Endometrial microvascular endothelial cells (primary cell): ENCODE results near the gene HOXC10. TPM values are rescaled to one million over a fixed set of nuclear protein-coding genes. Genes with fewer than 3 reads are reported as not detected.

Experiments
- in situ Hi-C: cut with HindIII; loops from 2 replicates; pipeline ENCODE4 v1.10.0; 2017; ENCODE audit warnings: low sequenced_read_pairs, low pct_unique_long_range_greater_than_20kb; ENCODE audit errors: inconsistent ontology term
- total RNA-seq: library from RNA; depleted of rRNA; stranded (reverse); fragments of >200 nt; gene quantifications from one replicate; pipeline ENCODE4 v1.2.3, GENCODE V29; 2015; ENCODE audit errors: inconsistent ontology term

The HOXC10 gene
- total RNA-seq, 1 donor from 2014 or later = not detected

DNA sequence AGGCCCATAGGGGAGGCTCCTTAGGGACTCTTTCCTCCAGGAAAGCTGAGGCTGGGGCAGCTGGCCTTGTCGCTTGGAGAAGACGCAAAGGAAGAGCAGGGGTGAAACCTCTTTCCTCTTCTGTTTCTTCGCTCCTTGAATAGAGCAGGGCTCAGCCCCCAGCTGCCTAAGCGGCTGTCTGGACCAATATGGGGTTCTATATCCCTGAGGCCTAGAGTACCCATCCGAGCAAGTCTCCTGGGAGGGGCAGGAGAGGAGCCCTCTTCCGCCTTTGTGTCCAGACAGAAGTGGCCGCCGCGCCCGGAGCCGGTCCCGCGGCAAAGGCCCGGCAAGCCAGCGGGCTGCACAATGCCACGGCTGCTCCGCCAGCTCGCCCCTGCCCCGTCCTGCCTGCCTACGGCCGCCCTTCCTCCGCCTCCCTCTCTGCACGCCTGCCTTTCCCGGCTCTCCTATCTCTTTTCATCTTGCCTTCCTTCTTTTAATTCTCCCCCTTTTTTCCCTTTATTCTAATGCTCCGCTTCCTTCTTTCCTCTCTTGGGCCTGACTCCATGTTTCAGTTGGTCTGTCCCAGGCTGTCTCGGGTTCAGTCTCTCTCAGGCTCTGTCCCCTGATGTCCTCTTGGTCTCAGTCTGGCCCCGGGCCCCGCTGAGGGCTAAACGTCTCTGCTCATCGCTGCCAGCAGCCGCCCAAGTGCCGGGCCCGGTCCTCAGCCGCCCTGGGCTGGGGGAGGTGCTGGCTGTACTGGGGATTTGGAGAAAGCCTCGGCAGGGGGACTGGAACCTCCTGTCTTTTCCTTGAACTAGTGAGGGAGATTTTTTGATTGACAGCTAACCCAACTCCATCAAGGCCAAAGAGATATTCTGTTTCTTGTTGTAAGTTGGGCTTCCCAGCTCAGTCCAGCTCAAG is 12.5 kb downstream of the HOXC10 start:
- in situ Hi-C loops = no loop called here

GRCh38 chr12:53998110-53998899 is 13.4 kb downstream of the HOXC10 start:
- in situ Hi-C loops = no loop called here

DNA sequence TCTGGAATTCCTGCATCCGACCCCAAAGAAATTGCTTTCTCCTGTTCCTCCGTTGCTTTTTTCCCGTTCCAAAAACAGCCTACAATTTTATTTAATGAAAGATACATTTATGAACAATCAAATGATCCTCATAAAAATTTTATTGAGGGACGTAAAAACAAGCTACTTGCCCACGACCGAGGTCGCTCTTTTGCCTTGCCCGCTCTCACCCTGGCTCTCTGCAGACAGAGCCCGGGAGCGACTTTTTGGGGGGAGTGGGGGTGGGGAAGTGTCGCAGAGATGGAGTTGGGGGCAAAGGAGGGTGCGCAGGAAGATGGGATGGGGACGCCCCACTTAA is 13.9 kb downstream of the HOXC10 start:
- in situ Hi-C loops = no loop called here

DNA sequence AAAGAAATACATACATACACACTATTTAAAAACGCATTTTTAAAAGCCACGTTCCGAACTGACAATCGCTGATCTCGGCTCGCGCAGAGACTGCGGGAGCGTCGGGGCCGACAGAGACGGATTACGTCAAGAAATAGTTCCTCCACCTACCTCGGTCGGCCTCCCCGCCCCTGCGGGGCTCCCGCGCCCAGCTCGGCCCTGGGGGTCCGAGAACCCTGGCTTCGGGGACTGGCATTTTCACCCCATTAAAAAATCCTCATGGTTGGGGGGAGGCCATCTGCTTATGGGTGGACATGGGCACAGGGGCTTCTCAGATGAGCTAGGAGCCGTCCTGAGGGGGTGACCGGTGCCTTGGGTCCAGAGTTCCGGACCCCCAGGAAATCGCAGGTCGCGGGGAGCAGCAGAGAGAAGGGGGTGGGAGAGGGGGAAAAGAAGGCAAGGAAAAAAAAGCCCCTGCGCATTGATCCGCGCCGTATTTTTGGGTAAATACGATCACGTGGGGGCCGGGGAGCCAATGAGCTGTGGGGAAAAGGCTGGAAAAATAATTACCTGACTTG is 14.7 kb downstream of the HOXC10 start:
- in situ Hi-C loops = loop anchor here (25.0 kb wide), 1 partner anchor 213 kb away; no protein-coding TSS in a partner anchor

GRCh38 chr12:54000116-54001114 is 15.5 kb downstream of the HOXC10 start, which contains the start of gene HOXC9:
TSS of gene HOXC9 (plus strand) at chr12:54000161. CDS start at chr12:54000189, 28 bp downstream.
- in situ Hi-C loops = loop anchor here (25.0 kb wide), 1 partner anchor 212 kb away; no protein-coding TSS in a partner anchor

DNA sequence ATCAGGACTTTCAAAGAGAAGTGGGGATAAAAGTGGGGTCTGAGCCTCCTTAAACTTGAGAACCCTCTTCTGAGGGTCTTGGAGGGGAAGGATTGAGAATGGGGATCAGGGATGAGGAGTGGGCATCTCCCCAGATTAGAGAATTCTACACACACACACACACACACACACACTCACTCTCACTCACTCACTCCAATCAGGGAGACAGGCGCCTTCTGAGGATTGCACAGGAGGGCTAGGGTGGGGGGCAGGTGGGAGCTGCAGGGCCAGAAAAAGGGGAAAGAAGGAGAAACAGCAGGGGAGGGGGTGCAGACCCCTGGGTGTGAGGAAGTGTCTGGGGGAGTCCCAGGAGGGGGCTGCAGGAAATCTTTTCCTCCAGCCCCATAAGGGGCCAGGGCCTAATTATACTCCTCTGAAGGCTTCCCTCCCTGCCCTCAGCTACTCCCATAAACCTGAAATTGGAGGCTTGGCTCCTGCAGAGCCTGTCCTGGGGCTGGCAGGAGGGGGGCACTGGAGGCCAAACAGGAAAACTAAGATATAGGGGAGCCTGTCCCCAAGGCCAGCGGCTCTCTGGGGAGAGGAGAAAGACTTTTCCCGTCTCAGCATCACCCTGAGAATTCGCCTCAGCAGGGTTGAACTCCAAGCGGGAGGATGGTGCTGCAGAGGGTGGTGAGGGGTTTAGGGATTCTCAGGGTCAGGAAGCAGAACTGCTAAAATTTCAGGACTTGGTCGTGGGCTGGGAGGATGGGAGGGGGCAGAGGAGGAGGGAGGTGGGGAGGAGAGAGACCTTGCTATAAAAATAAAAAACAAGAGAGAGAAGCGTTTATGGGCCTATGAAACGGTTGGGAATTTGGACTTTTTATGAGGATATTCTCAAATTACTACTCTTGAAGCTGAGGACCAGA is 16.6 kb downstream of the HOXC10 start:
- in situ Hi-C loops = loop anchor here (25.0 kb wide), 1 partner anchor 211 kb away; no protein-coding TSS in a partner anchor

GRCh38 chr12:54002278-54002914 is 17.4 kb downstream of the HOXC10 start:
- in situ Hi-C loops = loop anchor here (25.0 kb wide), 1 partner anchor 210 kb away; no protein-coding TSS in a partner anchor

DNA sequence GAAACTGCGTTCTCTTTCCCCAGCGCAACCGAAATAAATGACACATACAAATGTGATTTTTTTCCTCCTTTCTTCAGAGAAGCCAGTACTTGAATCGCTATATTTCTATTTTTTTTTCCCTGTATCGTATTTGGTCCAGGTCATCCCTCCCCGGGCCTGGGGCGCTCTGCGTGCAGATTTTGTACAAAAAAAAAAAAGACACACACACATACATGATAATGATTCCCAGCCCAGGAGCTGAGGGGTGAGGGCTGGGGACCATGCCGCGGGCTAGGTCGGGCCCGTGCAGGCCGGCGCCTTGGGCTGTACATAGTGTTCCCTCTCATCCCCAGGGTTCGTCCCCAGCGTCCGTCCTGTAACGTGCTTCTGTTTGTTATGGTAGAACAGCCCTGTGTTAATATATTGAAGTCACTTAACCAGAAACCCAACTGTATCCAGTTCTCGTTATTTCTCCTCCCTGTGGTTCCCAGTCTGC is 18.0 kb downstream of the HOXC10 start:
- in situ Hi-C loops = loop anchor here (25.0 kb wide), 1 partner anchor 209 kb away; no protein-coding TSS in a partner anchor

GRCh38 chr12:54003625-54004024 is 18.7 kb downstream of the HOXC10 start:
- in situ Hi-C loops = loop anchor here (25.0 kb wide), 1 partner anchor 209 kb away; no protein-coding TSS in a partner anchor

DNA sequence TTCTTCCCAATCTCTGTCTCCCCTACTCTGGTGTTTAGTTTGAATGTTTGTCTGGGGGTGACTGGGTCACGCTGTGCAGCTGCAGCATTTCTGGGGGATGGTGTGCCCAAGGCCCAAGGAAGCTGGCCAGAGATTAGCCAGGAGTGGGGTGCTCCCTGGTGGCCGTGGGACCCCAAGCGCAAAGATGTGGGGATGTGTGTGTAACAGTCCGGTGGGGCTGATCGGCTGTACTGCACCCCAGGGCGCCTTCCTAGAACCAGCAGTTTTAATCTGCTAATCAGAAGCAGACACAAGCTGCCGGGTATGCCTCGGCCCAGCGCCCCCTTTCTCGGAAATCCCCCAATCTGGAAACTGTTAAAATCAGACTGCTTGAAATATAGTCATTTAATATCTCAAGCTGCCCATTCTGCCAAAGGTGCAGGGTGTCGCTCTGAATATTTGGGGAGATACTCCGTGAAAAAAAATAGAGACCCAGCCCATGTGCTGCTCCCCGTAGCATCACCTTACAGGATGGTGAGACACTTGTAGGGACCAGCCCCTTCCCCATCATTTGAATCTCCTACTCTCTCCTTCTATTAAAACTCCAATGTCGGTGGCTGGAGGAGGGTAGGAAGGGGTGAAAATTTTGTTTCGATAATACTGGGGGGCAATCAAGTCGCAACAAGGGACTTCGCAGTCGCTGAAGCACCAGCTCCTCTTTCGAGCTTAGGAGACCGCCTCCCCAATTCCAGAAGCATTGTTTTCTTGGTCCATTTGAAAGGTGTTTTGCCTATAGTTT is 19.3 kb downstream of the HOXC10 start:
- in situ Hi-C loops = loop anchor here (25.0 kb wide), 1 partner anchor 208 kb away; no protein-coding TSS in a partner anchor

DNA sequence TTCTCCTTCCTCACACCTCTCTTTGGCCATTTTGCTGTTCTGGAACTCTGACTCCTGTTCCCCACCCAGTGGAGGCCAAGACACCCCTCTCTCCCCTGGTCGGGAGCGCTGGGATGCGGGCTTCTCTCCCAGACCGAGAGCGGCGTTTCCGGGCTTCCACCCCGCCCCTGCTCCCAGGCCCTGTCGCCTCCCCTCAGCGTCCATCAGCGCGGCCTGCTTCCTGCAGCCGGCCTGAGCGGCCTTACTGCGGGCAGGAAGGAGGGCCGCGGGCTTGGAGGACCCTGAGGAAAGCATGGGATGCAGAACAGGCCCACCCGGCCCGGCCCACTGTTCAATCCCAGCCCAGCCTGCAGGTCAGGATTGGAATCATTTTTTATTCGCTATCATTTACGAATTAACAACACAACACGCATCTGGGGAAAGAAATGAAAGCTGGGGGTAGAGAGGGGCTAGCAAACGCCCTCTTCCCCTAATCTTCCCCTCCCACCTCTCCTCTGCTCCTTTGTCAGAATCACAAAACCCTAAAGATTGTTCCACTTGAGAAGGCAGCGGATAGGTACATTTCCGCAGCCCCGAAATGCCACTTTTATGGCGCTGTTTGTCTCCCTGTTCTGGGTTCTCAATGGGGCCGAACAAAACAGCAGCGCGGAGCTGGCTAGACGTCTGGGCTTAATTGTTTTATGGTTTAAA is 20.0 kb downstream of the HOXC10 start:
- in situ Hi-C loops = loop anchor here (25.0 kb wide), 1 partner anchor 207 kb away; no protein-coding TSS in a partner anchor

DNA sequence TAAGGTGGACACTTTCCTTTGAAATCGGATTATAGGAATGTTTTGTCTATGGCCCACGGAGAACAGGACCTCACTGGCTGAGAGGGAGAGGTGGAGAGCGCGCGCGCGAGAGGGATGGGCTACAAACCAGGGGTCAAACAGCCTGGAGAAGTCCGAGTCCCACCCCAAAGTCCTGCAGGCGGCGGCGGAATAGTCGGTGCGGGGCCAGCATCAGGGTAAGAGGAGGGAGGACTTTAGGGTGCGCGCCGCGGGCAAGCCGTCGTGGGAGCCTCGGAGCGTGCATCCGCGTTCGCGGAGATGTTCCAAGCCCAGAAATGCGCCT is 20.5 kb downstream of the HOXC10 start:
- in situ Hi-C loops = loop anchor here (25.0 kb wide), 1 partner anchor 207 kb away; no protein-coding TSS in a partner anchor

DNA sequence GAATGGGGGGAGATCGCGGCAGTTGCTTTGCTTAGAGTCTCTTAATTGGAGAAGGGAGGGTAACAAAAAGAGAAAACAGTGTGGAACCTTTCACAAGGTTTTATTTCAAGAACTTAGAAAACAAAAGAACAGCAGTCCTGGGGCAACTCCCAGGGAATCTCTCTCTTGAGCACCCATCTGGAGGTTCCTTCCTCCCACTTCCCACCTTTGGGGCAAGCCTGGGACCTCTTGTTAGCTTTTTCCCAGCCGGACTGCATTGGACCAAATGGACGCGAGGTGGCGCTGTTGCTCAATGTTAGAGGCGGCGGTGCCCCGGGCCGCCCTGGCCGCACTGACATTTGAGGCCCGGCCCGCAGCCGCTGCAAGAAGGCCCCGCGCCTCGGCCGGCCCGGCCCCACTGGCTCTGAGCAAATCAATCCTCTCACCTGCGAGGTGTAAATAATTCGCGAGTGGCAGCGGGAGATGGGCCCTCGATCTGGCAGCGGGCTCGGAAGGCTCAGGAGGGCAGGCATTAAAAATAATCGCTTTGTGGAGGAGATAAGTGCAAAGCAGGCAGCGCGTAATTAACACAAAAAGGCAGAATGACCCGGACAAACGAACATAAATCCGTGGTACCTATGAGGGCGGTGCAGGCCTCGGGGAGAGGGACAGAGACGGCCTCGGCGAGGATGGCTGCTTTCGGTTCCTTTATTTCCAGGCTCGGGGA is 21.1 kb downstream of the HOXC10 start:
- in situ Hi-C loops = loop anchor here (25.0 kb wide), 1 partner anchor 206 kb away; no protein-coding TSS in a partner anchor

DNA sequence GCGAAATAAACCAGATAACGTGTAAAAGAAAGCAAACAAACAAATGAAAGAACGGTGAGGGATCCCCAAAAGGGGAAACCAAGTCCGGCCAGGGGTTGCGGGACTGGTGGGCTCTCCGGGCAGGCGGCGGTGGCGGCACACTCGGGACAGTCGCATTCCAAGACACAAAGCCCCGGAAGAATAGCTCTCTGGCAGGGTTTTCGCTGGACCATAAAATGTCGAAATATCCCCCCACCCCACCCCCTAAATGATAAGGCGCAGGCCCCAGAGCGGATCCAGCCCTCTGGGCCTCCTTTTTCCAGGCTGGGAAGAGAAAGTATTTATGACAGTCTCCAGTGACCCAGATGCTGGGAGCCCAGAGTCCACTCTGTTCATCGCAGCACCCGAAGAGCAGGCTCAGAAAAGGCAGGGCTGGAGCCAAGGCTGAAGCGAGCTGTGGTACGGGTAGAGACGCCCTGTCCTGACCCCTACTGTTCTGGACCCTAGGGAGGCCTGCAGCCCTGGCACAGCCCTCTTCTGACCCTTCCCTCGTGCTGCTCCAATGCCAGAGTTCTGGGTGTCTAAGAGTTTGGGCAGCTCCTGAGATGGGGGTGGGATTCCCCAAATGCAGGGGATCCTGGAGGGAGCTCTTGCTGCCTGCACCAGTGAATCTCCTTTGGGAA is 21.7 kb downstream of the HOXC10 start:
- in situ Hi-C loops = loop anchor here (25.0 kb wide), 1 partner anchor 206 kb away; no protein-coding TSS in a partner anchor
